Germinal center (tissue), 1 donor: Measurements from ENCODE around the gene GRIFIN.

Experiments used
- DNase-seq: peaks from one replicate; pipeline ENCODE4 v3.0.0; 2012; ENCODE audit warnings: mixed read lengths, low spot score

The GRIFIN gene

GRCh38 chr7:2476298-2476697 is at the start of gene GRIFIN:
Gene GRIFIN (minus strand): TSS chr7:2476398. CDS start chr7:2476383, 15 bp downstream.
- no peak for DNase-seq

DNA sequence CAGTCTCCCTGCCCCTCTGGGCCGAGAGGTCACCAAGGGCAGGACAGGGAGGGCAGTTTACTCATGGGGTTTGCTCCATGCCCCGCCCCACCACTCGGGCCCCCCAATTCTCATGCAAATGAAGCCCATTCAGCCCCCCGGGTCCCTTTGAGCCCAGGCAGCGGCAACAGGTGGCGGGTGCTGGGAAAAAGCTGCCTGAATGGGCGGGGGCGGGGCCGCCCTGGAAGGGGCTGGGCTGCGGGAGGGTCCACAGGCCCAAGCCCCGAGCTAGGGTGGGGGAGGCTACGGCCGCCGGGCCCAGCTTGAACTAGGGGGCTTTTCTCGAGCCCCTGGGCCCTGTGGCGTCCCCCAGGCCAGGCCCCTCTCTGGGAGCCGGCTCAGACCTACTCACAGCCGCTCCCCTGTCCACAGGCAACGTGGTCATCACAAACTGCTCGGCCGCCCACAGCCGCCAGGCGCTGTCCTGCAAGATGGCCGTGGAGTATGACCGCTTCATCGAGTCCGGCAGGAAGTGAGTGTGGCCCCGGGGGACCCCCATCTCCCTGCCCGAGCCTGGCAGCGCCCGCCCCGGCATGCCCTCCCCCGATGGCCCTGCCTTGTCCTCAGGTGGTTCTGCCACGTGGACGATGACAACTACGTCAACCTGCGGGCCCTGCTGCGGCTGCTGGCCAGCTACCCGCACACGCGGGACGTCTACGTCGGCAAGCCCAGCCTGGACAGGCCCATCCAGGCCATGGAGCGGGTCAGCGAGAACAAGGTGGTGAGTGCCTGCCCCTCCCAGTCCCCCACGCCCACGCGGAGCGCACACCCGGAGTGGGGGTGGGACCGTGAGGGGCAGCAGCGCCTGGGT is 48.8 kb upstream of the GRIFIN start:
- DNase-seq = no peak

DNA sequence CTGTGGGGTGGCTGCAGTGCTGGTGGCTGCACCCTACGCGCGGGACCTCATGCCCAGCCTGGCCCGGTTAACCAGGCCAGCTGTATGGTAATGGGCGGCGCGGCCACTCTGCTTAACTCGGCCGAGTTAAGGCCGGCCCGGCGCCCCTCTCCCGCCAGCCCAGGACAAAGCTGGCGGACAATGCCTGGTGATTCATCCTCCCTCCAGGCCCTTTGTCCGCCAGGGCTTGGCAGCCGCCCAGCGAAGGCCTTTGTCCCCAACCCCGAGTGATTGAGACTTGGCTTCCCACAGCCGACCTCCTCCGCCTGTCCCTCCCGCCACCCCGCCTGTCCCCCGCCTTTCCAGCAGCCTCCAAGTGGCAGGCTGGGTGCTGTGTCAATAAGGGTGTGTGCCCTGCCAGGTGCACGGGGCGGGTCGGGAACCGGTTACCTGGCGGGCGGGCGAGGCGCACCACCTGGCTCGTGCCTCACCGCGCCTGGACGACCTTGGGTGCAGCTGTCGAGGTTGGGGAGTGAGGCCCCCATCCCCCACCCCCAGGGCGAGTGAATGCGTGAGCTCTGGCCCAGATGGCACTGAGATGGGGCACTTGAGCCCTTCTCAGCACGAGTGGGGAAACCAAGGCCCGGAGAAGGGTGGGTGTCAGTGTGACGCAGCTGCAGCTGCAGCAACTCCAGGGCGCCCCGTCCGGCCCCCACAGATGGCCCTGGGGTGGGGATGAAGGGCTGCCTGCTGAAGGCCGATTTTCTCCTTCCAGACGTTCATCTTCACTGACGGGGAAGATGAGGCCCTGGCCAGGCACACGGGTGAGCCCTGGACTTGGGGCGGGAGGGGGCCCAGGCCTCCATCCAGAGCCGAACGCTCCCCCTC is 48.0 kb upstream of the GRIFIN start:
- DNase-seq = no peak

- DNase-seq = no peak
Observed at GRCh38 chr7:2523461-2523936, 47.3 kb upstream of the GRIFIN start.

GRCh38 chr7:2522780-2523433 is 46.7 kb upstream of the GRIFIN start:
- no peak for DNase-seq

- no peak for DNase-seq
Observed at GRCh38 chr7:2521952-2522591, 45.9 kb upstream of the GRIFIN start.

GRCh38 chr7:2521341-2521745 is 45.1 kb upstream of the GRIFIN start:
- DNase-seq = no peak

- DNase-seq = no peak
Observed at GRCh38 chr7:2520761-2521290, 44.6 kb upstream of the GRIFIN start.

DNA sequence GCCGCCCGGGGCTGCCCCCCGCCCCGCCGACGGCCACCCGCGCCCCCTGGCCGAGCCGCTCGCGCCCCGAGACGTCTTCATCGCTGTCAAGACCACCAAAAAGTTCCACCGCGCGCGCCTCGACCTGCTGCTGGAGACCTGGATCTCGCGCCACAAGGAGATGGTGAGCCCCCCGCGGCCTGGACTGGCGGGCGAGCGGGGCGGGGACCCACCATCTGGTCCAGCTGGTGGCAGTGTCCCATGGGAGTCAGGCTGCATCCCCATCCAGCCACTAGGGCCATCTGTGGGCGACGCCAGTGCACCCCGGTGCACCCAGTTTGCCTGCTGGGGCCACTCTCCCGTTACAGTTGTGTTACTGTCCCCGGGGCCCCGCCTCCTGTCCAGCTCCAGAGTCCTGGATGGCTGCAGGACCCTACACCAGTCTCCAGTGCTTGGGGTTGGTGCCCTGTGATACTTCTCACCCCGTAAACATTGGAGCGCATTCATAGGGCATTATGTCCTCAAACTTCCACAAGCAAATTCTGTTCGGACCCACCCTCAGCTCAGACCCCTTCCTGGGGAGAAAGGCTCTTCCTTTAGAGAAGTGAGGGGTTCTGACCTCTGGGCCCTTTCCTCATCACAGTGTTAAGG is 44.0 kb upstream of the GRIFIN start:
- peak; percentile 33 for DNase-seq

- DNase-seq = peak; percentile 97
Observed at GRCh38 chr7:2519119-2519930, 43.1 kb upstream of the GRIFIN start, which contains the start of gene LFNG. Gene LFNG (plus strand): TSS chr7:2519774. CDS start chr7:2519862, 88 bp downstream.

DNA sequence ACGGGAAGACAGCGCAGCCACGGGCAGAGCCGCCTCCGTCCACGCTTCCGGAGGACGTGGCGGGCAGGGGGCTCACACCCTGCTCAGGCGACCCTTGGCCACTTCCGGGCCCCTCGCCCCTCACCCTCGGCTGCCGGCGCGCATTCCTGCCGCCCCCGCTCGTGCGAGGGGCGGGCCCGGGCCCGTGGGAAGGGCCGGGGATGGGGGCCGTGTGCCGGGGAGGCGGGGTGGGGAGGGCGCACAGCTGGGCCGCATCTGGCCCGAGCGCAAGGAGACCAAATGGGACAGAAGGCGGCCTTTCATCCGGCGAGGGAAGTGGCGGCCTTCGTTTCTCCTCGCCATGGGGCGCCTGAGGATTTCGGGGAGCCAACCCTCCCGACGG is 42.5 kb upstream of the GRIFIN start:
- no peak for DNase-seq

- DNase-seq = no peak
Observed at GRCh38 chr7:2517678-2518507, 41.7 kb upstream of the GRIFIN start.

DNA sequence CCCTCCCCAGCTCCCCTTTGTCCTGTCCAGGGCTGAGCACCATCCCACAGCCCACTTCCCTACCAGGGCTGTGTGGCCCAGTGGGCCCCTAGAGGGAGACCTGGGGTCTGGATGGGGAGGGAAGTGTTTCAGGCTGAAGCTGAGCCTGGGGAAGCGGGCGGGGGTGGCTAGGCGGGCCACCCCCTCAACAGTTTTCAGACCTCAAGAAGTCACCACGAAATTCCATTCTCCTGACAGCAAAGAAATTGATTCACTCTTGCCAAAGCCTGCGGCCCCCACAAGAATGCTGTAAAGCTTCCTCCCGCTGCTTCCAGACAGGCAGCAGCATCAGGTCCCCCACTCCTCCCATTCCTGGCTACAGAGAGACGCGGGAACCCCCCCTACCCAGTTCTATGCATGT is 40.8 kb upstream of the GRIFIN start:
- no peak for DNase-seq

- no peak for DNase-seq
Observed at GRCh38 chr7:2516194-2516555, 40.0 kb upstream of the GRIFIN start.

- DNase-seq = no peak
Observed at GRCh38 chr7:2515424-2516193, 39.4 kb upstream of the GRIFIN start.

DNA sequence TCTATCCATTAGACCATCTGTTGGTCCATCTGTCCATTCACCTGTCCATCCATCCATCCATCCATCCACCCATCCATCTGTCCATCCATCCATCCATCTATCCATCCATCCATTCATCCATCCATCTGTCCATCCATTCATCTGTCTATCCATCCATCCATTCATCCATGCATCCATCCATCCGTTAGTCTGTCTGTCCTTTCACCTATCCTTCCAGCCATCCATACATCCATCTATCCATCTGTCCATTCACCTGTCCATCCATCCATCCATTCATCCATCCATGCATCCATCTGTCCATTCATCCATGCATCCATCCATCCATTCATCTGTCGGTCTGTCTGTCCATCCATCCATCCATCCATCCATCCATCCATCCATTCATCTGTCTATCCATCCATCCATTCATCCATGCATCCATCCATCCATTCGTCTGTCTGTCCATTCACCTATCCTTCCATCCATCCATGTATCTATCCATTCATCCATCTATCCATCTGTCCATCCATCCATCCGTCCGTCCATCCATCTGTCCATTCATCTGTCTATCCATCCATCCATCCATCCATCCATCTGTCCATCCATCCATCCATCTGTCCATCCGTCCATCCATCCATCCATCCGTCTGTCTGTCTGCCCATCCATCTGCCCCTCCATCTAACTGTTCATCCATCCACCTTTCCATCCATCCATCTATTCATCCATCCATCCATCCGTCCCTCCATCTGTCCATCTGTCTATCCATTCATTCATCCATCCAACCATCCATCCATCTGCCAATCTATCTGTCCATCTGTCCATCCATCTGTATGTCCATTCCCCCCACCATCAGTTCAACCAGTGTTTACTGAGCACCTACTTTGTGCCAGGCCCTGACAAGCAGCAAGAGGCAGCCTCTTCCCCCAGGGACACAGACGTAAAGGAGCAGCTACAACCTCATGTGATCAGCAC is 38.5 kb upstream of the GRIFIN start:
- DNase-seq = no peak

DNA sequence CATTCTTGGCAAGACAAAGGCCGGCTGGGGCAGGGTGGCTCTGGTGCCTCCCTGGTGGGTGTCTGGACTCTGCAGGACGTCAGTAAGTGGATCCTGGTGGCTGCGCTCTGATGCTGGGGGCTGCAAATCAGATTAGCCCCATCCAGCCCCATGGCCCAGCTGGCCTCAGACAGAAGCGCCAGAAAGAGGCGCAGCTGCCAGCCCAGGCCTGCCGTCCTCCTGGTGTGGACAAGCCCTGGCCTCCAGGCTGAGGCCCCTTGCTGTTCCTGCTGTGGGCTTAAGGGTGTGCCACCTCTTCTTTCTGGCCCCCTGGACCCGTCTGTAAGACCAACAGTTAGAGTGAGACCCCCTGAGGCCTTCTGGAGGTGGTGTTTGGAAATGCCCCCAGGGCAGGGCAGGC is 37.5 kb upstream of the GRIFIN start:
- no peak for DNase-seq
